ENCODE measurements around the gene ABCG8. TPM values are rescaled to one million over a fixed set of nuclear protein-coding genes. Genes with fewer than 3 reads are reported as not detected.

ABCG8 gene
- total RNA-seq, 1 donor from 2014 or later = 0.13 TPM

DNA sequence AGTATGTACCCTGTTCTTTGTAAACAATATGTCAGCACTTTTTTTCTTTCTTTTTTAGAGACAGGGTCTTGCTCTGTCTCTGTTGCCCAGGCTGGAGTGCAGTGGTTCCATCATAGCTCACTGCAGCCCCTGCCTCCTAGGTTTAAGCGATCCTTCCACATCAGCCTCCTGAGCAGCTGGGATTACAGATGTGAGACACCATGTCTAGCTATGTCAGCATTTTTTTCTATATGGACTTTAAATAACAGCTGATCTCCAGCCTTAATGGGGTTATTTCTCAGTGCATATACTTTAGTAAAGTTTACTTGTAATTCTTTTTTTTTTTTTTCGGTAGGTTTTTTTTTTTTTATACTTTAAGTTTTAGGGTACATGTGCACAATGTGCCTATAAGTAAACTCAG, 26.8 kb upstream of the ABCG8 start:
- no peaks in the 10 kb centered on the region for H3K4me1 Mint-ChIP-seq (ENCODE audit: low read depth)
- H3K36me3 Mint-ChIP-seq (ENCODE audit: low read depth) = no peaks in the 10 kb centered on the region
- intact Hi-C loops (cut with micrococcal nuclease) = no loop called here
- no peak overlapping the region for H3K4me3 Mint-ChIP-seq
- DNase-seq (ENCODE audit: low spot score) = no peak
- no peaks in the 10 kb centered on the region for H3K27me3 Mint-ChIP-seq (ENCODE audit: insufficient read depth)
- H3K9me3 Mint-ChIP-seq = no peaks in the 10 kb centered on the region
- no peak overlapping the region for H3K27ac Mint-ChIP-seq

DNA sequence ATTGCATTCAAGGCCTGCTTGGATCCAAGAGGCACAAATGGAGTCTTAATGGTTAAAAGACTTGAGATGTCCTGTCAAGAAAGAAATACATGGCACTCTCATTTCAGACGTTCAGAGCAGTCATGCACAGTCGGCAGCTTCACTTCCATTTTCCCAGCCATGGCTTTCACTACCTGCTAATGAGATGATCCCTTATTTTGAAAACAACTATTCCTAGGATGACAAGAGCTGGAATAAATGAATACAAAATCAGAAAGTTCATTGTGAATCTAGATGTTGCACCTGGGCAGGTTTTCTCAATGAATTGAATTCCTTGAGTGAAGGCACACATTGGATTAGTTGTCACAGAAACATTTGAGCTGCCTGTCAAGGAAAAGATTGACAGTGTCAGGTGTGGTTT, 25.8 kb upstream of the ABCG8 start:
- Mint-ChIP-seq H3K27ac (no peak overlapping the region), H3K4me1 (ENCODE audit: low read depth) (no peaks in the 10 kb centered on the region), H3K27me3 (ENCODE audit: insufficient read depth) (no peaks in the 10 kb centered on the region), H3K4me3 (no peak overlapping the region), H3K36me3 (ENCODE audit: low read depth) (no peaks in the 10 kb centered on the region), H3K9me3 (no peaks in the 10 kb centered on the region)
- no peak for DNase-seq (ENCODE audit: low spot score)
- intact Hi-C loops (cut with micrococcal nuclease) = no loop called here

DNA sequence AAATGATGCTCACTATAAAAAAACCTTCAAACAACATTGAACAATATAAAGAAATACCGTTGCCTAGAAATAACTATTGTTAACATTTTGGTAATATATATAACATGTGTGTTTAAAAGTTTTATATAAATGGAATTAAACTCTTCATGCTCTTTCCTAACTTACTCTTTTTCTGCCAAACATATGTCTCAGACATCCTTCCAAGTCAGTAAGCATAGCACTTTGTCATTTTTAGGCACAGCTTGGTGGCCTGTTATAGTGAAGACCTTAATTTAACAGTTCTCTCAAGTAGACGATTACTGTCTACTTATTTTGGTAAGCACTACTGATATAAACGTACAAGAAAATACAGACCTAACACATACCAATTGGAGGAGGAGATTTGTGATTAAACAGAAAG, 24.1 kb upstream of the ABCG8 start:
- Mint-ChIP-seq H3K9me3 (no peaks in the 10 kb centered on the region), H3K27ac (no peak overlapping the region), H3K36me3 (ENCODE audit: low read depth) (no peaks in the 10 kb centered on the region), H3K4me1 (ENCODE audit: low read depth) (no peaks in the 10 kb centered on the region), H3K27me3 (ENCODE audit: insufficient read depth) (no peaks in the 10 kb centered on the region), H3K4me3 (no peak overlapping the region)
- intact Hi-C loops (cut with micrococcal nuclease) = no loop called here
- DNase-seq (ENCODE audit: low spot score) = no peak

DNA sequence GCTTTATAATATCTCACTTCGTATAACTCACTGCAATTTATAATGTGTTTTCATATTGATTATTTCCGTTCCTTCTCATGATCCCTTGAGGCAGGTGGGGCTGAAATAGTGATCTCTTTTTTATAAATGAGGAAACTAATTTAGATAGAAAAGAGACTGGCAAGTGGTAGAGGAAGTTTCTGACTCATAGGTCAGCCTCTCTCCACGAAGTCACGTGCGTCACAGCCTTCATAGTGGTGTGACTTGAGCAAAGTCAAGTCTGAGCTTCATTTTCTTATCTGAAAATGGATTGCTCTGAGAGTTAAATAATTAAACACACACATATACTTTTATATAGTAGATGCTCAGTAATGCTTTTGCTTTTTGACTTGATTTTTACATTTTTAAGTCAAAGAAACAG, 20.0 kb upstream of the ABCG8 start:
- Mint-ChIP-seq H3K9me3 (no peaks in the 10 kb centered on the region), H3K27me3 (ENCODE audit: insufficient read depth) (peaks cover 8% of the 10 kb centered on the region), H3K27ac (no peak overlapping the region), H3K36me3 (ENCODE audit: low read depth) (no peaks in the 10 kb centered on the region), H3K4me3 (no peak overlapping the region), H3K4me1 (ENCODE audit: low read depth) (no peaks in the 10 kb centered on the region)
- intact Hi-C loops (cut with micrococcal nuclease) = no loop called here
- no peak for DNase-seq (ENCODE audit: low spot score)

DNA sequence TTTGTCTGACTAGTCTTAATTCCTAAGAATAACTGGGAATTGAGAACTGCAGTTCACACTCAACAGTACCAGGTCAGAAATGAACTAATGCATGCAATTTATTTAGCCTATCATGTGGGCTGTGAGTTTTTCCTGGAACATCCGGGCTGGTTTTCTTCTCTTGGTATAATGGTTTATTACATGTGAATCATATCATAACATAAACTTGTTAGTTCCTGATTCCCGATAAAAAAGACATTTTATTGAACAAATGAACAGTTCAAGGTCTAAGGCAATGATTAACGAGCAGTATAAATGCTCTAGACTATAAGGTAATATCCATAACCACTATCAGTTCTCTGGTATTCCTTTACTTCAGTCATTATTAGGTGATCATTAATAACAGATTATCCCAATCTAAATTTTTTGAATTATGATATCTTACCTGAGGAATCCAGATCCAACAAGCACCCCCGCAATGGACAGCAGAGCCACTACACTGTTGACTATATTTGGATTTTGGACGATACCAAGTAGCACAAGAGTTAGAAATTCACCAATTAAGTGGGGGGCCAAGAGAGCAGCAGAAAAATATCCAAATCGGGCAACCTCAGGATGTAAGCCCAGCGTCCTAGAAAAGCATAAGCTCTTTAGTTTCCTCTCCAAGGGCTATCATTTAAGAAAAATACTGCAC, 19.1 kb upstream of the ABCG8 start:
- intact Hi-C loops (cut with micrococcal nuclease) = no loop called here
- Mint-ChIP-seq H3K4me3 (no peak overlapping the region), H3K9me3 (no peaks in the 10 kb centered on the region), H3K27me3 (ENCODE audit: insufficient read depth) (peaks cover 8% of the 10 kb centered on the region), H3K4me1 (ENCODE audit: low read depth) (no peaks in the 10 kb centered on the region), H3K36me3 (ENCODE audit: low read depth) (no peaks in the 10 kb centered on the region), H3K27ac (no peak overlapping the region)
- no peak for DNase-seq (ENCODE audit: low spot score)

DNA sequence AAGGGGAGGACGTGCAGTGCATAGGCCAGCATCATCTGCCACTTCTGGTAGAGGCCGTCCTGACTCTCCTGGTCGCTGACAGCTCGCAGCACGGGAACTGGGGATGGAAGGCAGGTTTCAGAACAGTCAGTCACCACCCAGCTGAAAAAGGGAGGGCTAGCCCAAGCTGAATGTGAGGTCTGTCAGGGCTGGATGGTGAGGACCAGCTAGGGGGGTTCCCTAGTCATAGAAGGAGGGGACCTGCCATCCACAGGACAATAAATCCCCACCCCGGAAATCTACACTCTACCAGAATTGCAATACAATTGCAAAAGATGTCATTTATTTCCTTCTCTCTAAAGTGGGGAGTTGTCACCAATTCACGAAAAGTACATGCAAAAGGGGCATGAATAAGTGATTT, 15.9 kb upstream of the ABCG8 start:
- H3K4me1 Mint-ChIP-seq (ENCODE audit: low read depth) = no peaks in the 10 kb centered on the region
- no peaks in the 10 kb centered on the region for H3K36me3 Mint-ChIP-seq (ENCODE audit: low read depth)
- no peak for DNase-seq (ENCODE audit: low spot score)
- H3K4me3 Mint-ChIP-seq = no peak overlapping the region
- H3K9me3 Mint-ChIP-seq = no peaks in the 10 kb centered on the region
- H3K27ac Mint-ChIP-seq = no peak overlapping the region
- H3K27me3 Mint-ChIP-seq (ENCODE audit: insufficient read depth) = peaks cover 8% of the 10 kb centered on the region
- intact Hi-C loops (cut with micrococcal nuclease) = no loop called here

DNA sequence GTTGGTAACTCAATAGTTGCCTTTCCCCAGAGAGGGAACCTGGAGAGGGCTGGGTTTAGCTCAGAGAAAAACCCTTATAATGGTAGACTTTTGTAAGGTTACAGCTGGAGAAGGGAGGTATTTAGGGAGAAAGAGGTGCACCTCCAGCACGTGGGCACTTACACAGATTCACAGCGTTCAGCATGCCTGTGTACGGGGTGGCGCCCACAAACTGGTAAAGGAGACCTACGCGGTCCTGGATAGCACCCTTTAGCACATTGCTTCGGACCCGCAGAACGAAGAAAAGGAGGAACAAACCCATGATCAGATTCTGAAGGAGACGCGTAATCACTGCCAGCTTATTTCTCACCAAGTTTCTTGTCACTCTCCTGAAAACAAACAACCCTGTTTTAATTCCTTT, 15.0 kb upstream of the ABCG8 start:
- H3K36me3 Mint-ChIP-seq (ENCODE audit: low read depth) = no peaks in the 10 kb centered on the region
- no peaks in the 10 kb centered on the region for H3K4me1 Mint-ChIP-seq (ENCODE audit: low read depth)
- H3K9me3 Mint-ChIP-seq = no peaks in the 10 kb centered on the region
- H3K27ac Mint-ChIP-seq = no peak overlapping the region
- intact Hi-C loops (cut with micrococcal nuclease) = no loop called here
- H3K4me3 Mint-ChIP-seq = no peak overlapping the region
- DNase-seq (ENCODE audit: low spot score) = no peak
- H3K27me3 Mint-ChIP-seq (ENCODE audit: insufficient read depth) = peaks cover 10% of the 10 kb centered on the region

DNA sequence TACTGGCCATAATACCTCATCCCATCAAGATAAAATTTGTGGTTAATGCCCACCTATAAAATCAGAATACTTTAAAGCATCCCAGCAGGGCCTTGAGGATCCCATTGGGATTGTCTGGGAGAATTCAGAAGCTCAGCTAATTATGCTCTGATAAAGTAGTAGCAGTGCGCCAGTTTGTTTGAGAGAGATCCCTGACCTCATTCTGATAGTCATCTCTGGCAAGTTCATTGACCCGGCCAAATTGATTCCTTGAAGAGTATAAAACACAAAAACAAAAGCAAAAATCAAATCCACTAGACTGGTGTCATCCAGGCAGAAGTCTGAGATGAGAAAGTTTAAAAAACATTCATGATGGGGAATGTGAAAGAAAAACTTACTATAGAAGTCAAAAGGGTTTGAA, 14.3 kb upstream of the ABCG8 start:
- Mint-ChIP-seq H3K27ac (no peak overlapping the region), H3K27me3 (ENCODE audit: insufficient read depth) (peaks cover 10% of the 10 kb centered on the region), H3K9me3 (no peaks in the 10 kb centered on the region), H3K4me3 (no peak overlapping the region), H3K36me3 (ENCODE audit: low read depth) (no peaks in the 10 kb centered on the region), H3K4me1 (ENCODE audit: low read depth) (no peaks in the 10 kb centered on the region)
- no peak for DNase-seq (ENCODE audit: low spot score)
- intact Hi-C loops (cut with micrococcal nuclease) = no loop called here

DNA sequence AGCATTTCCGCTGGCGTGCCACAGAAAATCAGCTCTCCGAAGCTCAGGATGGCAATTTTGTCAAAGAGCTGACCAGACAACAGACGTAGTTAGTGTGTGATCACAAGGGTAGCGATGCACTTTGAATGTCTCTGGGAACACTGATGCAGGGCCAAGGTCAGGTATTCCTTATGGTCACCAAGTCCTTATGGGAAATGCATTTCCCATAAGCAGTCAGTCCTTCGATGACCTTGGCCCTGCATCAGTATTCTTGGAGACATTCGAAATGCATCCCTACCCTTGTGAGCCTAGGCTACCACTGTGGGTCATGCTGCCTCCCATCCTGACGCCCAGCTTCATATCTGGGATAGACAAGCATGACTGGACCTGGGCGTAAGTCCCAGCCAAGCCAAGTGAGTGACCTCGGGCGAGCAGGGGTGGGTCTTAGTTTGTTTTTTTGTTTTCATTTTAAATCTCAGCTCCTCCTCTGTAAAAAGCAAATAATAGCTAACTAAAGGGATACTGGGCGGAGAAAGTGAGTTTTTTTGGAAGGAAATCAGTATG, 13.7 kb upstream of the ABCG8 start:
- no peak for DNase-seq (ENCODE audit: low spot score)
- no peak overlapping the region for H3K4me3 Mint-ChIP-seq
- no peaks in the 10 kb centered on the region for H3K36me3 Mint-ChIP-seq (ENCODE audit: low read depth)
- no peaks in the 10 kb centered on the region for H3K9me3 Mint-ChIP-seq
- no peaks in the 10 kb centered on the region for H3K4me1 Mint-ChIP-seq (ENCODE audit: low read depth)
- intact Hi-C loops (cut with micrococcal nuclease) = no loop called here
- H3K27ac Mint-ChIP-seq = no peak overlapping the region
- peaks cover 11% of the 10 kb centered on the region for H3K27me3 Mint-ChIP-seq (ENCODE audit: insufficient read depth)

DNA sequence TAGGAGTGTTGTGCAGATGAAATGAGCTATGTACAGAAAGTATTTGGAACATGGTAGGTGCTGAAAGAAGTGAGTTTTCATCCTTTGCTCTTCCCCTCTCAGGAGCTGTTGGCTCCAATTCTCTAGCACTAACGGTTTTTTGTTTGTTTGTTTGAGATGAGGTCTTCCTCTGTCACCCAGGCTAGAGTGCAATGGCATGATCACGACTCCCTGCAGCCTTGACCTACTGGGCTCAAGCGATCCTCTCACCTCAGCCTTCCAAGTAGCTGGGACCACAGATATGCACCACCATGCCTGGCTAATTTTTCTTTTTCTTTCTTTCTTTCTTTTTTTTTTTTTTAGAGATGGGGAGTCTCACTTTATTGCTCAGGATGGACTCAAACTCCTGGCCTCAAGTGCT, 12.9 kb upstream of the ABCG8 start:
- Mint-ChIP-seq H3K9me3 (no peaks in the 10 kb centered on the region), H3K27ac (no peak overlapping the region), H3K36me3 (ENCODE audit: low read depth) (no peaks in the 10 kb centered on the region), H3K4me3 (no peak overlapping the region), H3K4me1 (ENCODE audit: low read depth) (no peaks in the 10 kb centered on the region), H3K27me3 (ENCODE audit: insufficient read depth) (peaks cover 16% of the 10 kb centered on the region)
- intact Hi-C loops (cut with micrococcal nuclease) = no loop called here
- no peak for DNase-seq (ENCODE audit: low spot score)

DNA sequence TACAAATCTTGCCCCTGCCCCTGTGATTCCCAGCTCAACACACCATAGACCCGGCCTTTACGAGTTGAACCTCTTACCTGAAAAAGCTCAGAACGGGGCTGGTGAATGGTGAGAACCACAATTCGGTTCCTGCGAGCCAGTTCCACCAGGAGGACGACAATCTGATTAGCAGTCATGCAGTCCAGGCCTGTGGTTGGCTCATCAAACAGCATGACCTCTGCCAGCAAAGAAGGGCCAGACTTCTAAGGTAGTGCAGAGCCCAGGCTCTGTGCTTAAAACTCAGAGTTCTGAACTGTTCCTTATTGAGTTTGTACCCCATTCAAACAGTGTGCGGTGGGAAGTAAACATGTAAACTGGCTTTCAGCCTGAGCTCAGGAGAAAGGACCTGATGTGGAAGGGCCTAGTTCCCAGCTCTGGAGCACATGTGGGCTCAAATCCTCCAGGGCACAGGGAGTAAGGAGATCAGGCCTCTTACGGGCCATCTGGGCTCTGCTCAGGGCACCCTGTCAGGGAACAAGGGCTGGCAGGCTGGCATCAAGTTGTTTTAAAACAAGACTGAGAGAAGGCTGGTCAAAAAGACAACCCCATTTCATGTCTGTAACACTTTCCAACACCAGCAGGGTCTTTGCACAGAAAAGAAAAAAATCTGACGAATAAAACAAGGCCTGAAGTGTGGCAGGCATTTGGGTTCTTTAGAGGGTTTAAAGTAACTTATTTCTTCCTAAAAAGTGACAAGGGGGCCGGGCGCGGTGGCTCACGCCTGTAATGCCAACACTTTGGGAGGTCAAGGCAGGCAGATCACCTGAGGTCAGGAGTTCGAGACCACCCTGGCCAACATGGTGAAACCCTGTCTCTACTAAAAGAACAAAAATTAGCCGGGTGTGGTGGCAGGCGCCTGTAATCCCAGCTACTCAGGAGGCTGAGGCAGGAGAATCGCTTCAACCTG, 12.2 kb upstream of the ABCG8 start:
- Mint-ChIP-seq H3K4me1 (ENCODE audit: low read depth) (no peaks in the 10 kb centered on the region), H3K9me3 (no peaks in the 10 kb centered on the region), H3K27me3 (ENCODE audit: insufficient read depth) (peaks cover 19% of the 10 kb centered on the region), H3K27ac (no peak overlapping the region), H3K36me3 (ENCODE audit: low read depth) (no peaks in the 10 kb centered on the region), H3K4me3 (no peak overlapping the region)
- intact Hi-C loops (cut with micrococcal nuclease) = no loop called here
- no peak for DNase-seq (ENCODE audit: low spot score)

DNA sequence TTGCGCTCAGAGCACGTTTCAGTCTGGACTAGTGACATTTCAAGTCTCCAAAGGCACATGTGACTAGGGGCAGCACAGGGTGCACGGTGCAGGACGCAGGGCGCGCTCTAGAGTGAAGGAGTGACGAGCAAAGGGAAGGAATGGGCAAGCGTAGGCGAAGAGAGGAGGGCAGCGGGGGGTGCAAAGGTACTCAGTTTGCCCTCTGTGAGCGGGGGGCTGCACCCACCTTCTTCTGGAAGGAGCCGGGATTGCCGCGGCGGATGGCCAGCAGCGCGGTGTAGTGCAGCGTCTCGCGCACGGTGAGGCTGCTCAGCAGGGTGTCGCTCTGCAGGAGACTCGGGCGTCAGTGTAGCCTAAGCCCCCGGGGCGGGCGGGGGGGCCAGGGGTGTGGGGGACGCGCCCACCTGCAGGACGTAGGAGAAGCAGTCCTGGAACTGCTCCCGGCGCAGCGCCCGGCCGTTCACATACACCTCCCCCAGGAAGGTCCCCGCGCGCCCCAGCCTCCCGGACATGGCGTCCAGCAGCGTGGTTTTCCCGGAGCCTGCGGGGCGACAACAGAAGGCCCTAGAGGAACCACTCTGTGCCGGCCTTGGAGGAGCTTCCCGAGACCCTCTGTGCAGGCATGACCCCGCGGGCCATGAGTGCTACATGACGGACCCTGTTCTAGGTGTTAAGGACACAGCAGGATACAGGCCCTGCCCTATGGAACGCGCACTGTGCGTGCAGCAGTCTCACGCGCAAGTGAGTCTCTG, 7.1 kb upstream of the ABCG8 start:
- H3K27me3 Mint-ChIP-seq (ENCODE audit: insufficient read depth) = peaks cover 19% of the 10 kb centered on the region
- no peaks in the 10 kb centered on the region for H3K36me3 Mint-ChIP-seq (ENCODE audit: low read depth)

DNA sequence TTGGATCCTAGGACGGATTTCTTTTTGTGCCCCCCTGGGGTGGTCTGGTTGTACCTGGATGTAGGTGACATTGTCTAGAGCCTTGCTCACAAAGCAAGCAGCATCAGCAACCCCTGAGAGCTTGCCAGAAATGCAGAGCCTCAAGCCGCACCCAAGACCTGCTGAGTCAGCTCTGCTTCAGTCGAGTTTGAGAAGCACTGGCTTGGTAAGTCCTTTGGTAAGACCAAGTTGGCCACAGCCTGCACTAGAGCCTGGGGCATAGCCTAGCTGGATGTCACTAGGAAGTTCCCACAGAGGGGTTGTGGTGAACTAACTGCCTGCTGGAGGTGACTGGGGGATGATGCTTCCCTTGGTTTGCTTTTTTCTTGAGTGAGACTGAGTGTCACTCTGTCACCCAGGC, 6.3 kb upstream of the ABCG8 start:
- Mint-ChIP-seq H3K4me1 (ENCODE audit: low read depth) (no peaks in the 10 kb centered on the region), H3K27ac (no peak overlapping the region), H3K9me3 (no peaks in the 10 kb centered on the region), H3K4me3 (no peak overlapping the region), H3K27me3 (ENCODE audit: insufficient read depth) (peaks cover 19% of the 10 kb centered on the region), H3K36me3 (ENCODE audit: low read depth) (no peaks in the 10 kb centered on the region)
- intact Hi-C loops (cut with micrococcal nuclease) = no loop called here
- DNase-seq (ENCODE audit: low spot score) = no peak

More for the DNA sequence above, 7.1 kb upstream of the ABCG8 start:
- Mint-ChIP-seq H3K4me1 (ENCODE audit: low read depth) (no peaks in the 10 kb centered on the region), H3K4me3 (no peak overlapping the region), H3K27ac (no peak overlapping the region), H3K9me3 (no peaks in the 10 kb centered on the region)
- intact Hi-C loops (cut with micrococcal nuclease) = no loop called here
- DNase-seq (ENCODE audit: low spot score) = no peak
